Neural cell (in vitro differentiated cells): ENCODE data around the gene PTCSC3. TPM values are rescaled to one million over a fixed set of nuclear protein-coding genes. Genes with fewer than 3 reads are reported as not detected.

Experiments
- H2AFZ ChIP-seq: fragments of 200-600, 300-800 bp; sonication (generic), shearing (Covaris generic); 2 replicates; pipeline ENCODE4 v1.6.0; 2014; ENCODE audit warnings: low read depth, mild to moderate bottlenecking, antibody characterized with exemption, low read length, moderate library complexity
- H3F3A ChIP-seq: fragments of 200-600 bp; shearing (Covaris generic); 2 replicates; pipeline ENCODE4 v1.6.1; 2016; ENCODE audit warnings: mild to moderate bottlenecking, moderate library complexity, mixed read lengths, antibody characterized with exemption, low read length; ENCODE audit not compliant: insufficient read depth, poor library complexity, severe bottlenecking
- H3K27ac ChIP-seq: fragments of 200-600, 300-800 bp; sonication (generic), shearing (Covaris generic); 2 replicates; pipeline ENCODE4 v1.5.1; 2014; ENCODE audit warnings: mild to moderate bottlenecking, low read length, moderate library complexity
- H3K27me3 ChIP-seq: fragments of 300-800, 200-600 bp; sonication (generic), shearing (Covaris generic); 2 replicates; pipeline ENCODE4 v1.6.0; 2014; ENCODE audit warnings: mild to moderate bottlenecking, low read depth, low read length, moderate library complexity; ENCODE audit not compliant: insufficient read depth
- H3K36me3 ChIP-seq: fragments of 300-800, 200-600 bp; sonication (generic), shearing (Covaris generic); 2 replicates; pipeline ENCODE4 v1.5.1; 2014; ENCODE audit warnings: mild to moderate bottlenecking, antibody characterized with exemption, low read length, moderate library complexity; ENCODE audit not compliant: insufficient read depth
- H3K4me2 ChIP-seq: fragments of 300-800, 200-600 bp; sonication (generic), shearing (Covaris generic); 2 replicates; pipeline ENCODE4 v1.6.0; 2014; ENCODE audit warnings: mild to moderate bottlenecking, low read length
- H3K4me3 ChIP-seq: fragments of 300-800, 200-600 bp; sonication (generic), shearing (Covaris generic); 2 replicates; pipeline ENCODE4 v1.5.1; 2014; ENCODE audit warnings: mild to moderate bottlenecking, low read length, moderate library complexity
- H3K79me2 ChIP-seq: fragments of 200-600 bp; shearing (Covaris generic); replicated peaks from 2 replicates; pipeline ENCODE4 v1.6.0; 2014; ENCODE audit warnings: mild to moderate bottlenecking, low read length, moderate library complexity; ENCODE audit not compliant: insufficient read depth
- H3K9ac ChIP-seq: fragments of 300-800, 200-600 bp; sonication (generic), shearing (Covaris generic); 2 replicates; pipeline ENCODE4 v1.6.1; 2016; ENCODE audit warnings: mild to moderate bottlenecking, low read length, mixed read lengths
- H3K9me2 ChIP-seq: fragments of 200-600 bp; shearing (Covaris generic); 2 replicates; pipeline ENCODE4 v1.6.1; 2016; ENCODE audit warnings: mild to moderate bottlenecking, low read length, mixed read lengths; ENCODE audit not compliant: insufficient read depth
- H3K9me3 ChIP-seq: fragments of 200-600, 300-800 bp; sonication (generic), shearing (Covaris generic); 2 replicates; pipeline ENCODE4 v1.6.1; 2016; ENCODE audit warnings: mild to moderate bottlenecking, mixed run types, low read length, moderate library complexity, mixed read lengths
- H4K20me1 ChIP-seq: fragments of 200-600 bp; shearing (Covaris generic); 2 replicates; pipeline ENCODE4 v1.6.1; 2016; ENCODE audit warnings: mild to moderate bottlenecking, mixed run types; ENCODE audit not compliant: insufficient read depth
- CTCF ChIP-seq: fragments of 450-650 bp; IDR thresholded peaks from 2 replicates; pipeline ENCODE4 v1.5.1; 2014; ENCODE audit warnings: antibody characterized with exemption, mild to moderate bottlenecking, moderate library complexity; ENCODE audit not compliant: poor library complexity, severe bottlenecking
- EP300 ChIP-seq: fragments of 450-650 bp; conservative IDR thresholded peaks from 2 replicates; pipeline ENCODE4 v1.6.1; 2014; ENCODE audit warnings: antibody characterized with exemption, mild to moderate bottlenecking, moderate library complexity; ENCODE audit not compliant: poor library complexity, severe bottlenecking
- MXI1 ChIP-seq: fragments of 450-650 bp; conservative IDR thresholded peaks from 2 replicates; pipeline ENCODE4 v1.6.1; 2014; ENCODE audit warnings: antibody characterized with exemption, mild to moderate bottlenecking; ENCODE audit not compliant: poor library complexity, severe bottlenecking
- POLR2AphosphoS5 ChIP-seq: IDR thresholded peaks from 2 replicates; pipeline ENCODE4 v1.6.1; 2012
- RAD21 ChIP-seq: fragments of 450-650 bp; conservative IDR thresholded peaks from 2 replicates; pipeline ENCODE4 v1.6.1; 2014; ENCODE audit warnings: antibody characterized with exemption, mild to moderate bottlenecking, moderate library complexity
- REST ChIP-seq: IDR thresholded peaks from 2 replicates; pipeline ENCODE4 v1.6.1; 2012; ENCODE audit warnings: borderline replicate concordance
- SMC3 ChIP-seq: fragments of 450-650 bp; conservative IDR thresholded peaks from 2 replicates; pipeline ENCODE4 v1.6.1; 2014; ENCODE audit warnings: antibody characterized with exemption, mild to moderate bottlenecking, moderate library complexity; ENCODE audit not compliant: poor library complexity
- polyA plus RNA-seq: library from polyadenylated mRNA; depleted of rRNA; stranded (reverse); fragments of >200 nt; gene quantifications from 2 replicates; pipeline ENCODE4 v1.2.3, GENCODE V29; 2014

PTCSC3 gene
- polyA plus RNA-seq, 1 donor from 2014 or later = not detected

GRCh38 chr14:36222337-36222736 lies 45.8 kb upstream of the PTCSC3 start:
- H3K27me3 ChIP-seq = no peaks in the 10 kb centered on the region
- H2AFZ ChIP-seq = no peak overlapping the region
- no peak overlapping the region for H3K27ac ChIP-seq

GRCh38 chr14:36221112-36221511 lies 44.6 kb upstream of the PTCSC3 start:
- Histone ChIP-seq H3K36me3 (no peaks in the 10 kb centered on the region), H3F3A (no peaks in the 10 kb centered on the region), H3K9me3 (no peaks in the 10 kb centered on the region), H3K79me2 (no peaks in the 10 kb centered on the region), H2AFZ (peak overlapping the region; percentile 60), H3K4me3 (peak overlapping the region; percentile 45), H4K20me1 (no peaks in the 10 kb centered on the region), H3K27me3 (no peaks in the 10 kb centered on the region), H3K4me2 (peak overlapping the region; percentile 59), H3K27ac (peak overlapping the region; percentile 74), H3K9me2 (no peaks in the 10 kb centered on the region), H3K9ac (peak overlapping the region; percentile 37)
- TF ChIP-seq REST (peak; percentile 39), SMC3 (peak; percentile 27), EP300 (peak; percentile 78), POLR2AphosphoS5 (peak; percentile 30), CTCF (no peak)

More at GRCh38 chr14:36222337-36222736, 45.8 kb upstream of the PTCSC3 start:
- H3K9me2 ChIP-seq = no peaks in the 10 kb centered on the region
- H3K9me3 ChIP-seq = no peaks in the 10 kb centered on the region
- H3K79me2 ChIP-seq = no peaks in the 10 kb centered on the region
- H3K4me2 ChIP-seq = no peak overlapping the region
- no peak overlapping the region for H3K4me3 ChIP-seq
- no peak overlapping the region for H3K9ac ChIP-seq
- H3F3A ChIP-seq = no peaks in the 10 kb centered on the region
- TF ChIP-seq MXI1 (no peak), RAD21 (no peak), REST (no peak), POLR2AphosphoS5 (no peak)
- no peaks in the 10 kb centered on the region for H4K20me1 ChIP-seq
- no peaks in the 10 kb centered on the region for H3K36me3 ChIP-seq
